ENCODE results near the gene HOXD10.

The HOXD10 gene

GRCh38 chr2:176158855-176159662 is 42.5 kb downstream of the HOXD10 start:
- Histone ChIP-seq H3K27me3 (replicated peaks; ENCODE audit: control insufficient read depth, insufficient read depth, low read length) (peaks cover 1% of the 10 kb centered on the region; the same call in 1 of the 2 replicates), H3K36me3 (ENCODE audit: control insufficient read depth, insufficient read depth, low read length) (no peaks in the 10 kb centered on the region), H3K4me3 (replicated peaks; ENCODE audit: low read depth, low read length) (no peak overlapping the region)
- no peak for DNase-seq (ENCODE audit: extremely low read depth, insufficient read length)
- TF ChIP-seq CTCF (IDR thresholded peaks at IDR 0.05; ENCODE audit: insufficient read depth, low read length, poor library complexity, severe bottlenecking): no peak

GRCh38 chr2:176159663-176160250 is 43.2 kb downstream of the HOXD10 start:
- TF ChIP-seq CTCF (IDR thresholded peaks at IDR 0.05; ENCODE audit: insufficient read depth, low read length, poor library complexity, severe bottlenecking): no peak
- no peak for DNase-seq (ENCODE audit: extremely low read depth, insufficient read length)
- Histone ChIP-seq H3K36me3 (ENCODE audit: control insufficient read depth, insufficient read depth, low read length) (no peaks in the 10 kb centered on the region), H3K4me3 (replicated peaks; ENCODE audit: low read depth, low read length) (no peak overlapping the region), H3K27me3 (replicated peaks; ENCODE audit: control insufficient read depth, insufficient read depth, low read length) (peaks cover 1% of the 10 kb centered on the region; the same call in 1 of the 2 replicates)

- no peak for DNase-seq (ENCODE audit: extremely low read depth, insufficient read length)
- Histone ChIP-seq H3K4me3 (replicated peaks; ENCODE audit: low read depth, low read length) (no peak overlapping the region), H3K27me3 (replicated peaks; ENCODE audit: control insufficient read depth, insufficient read depth, low read length) (peaks cover 1% of the 10 kb centered on the region; the same call in 1 of the 2 replicates), H3K36me3 (ENCODE audit: control insufficient read depth, insufficient read depth, low read length) (no peaks in the 10 kb centered on the region)
- TF ChIP-seq CTCF (IDR thresholded peaks at IDR 0.05; ENCODE audit: insufficient read depth, low read length, poor library complexity, severe bottlenecking): no peak
These were observed 43.8 kb downstream of the HOXD10 start for GRCh38 chr2:176160251-176160985.

DNA sequence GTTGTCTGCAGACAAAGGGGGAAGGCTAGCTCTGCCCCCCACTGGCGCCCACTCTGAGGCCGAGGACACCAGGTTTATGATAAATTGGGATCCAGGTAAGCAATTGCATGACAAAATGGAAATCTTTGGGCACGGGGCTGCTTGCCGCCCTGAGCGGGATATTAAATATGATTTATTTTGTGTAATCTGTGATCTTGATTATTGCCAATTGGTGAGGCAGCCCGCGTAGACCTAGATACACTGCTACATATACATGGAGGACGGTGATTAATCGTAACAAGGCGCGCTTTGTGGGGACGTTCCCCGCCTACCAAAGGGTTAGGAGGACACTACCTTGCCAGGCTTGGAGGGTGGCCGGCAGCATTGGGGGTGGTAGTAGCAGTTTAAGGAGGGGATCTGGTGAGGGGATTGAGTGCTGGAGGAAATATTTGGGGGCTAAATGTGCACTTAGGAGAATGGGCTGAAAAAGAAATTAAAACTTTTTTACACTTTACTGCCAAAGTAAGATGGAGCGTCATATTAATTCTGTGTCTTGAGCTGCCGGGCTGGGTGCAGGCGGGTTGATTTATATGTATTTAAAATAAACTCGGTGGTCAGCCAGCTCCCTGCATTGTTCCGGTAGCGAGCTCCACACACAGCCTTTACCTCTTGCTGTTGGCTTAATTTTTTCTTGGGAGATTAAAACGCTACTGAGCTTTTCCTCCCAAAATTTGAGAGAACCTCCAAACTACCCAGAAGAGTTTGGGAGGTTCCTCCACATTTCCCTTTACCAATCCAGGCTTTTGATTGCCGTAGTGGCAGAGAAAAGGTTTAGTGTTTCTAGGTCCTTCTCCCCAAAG is 44.6 kb downstream of the HOXD10 start:
- no peaks in the 10 kb centered on the region for H3K36me3 ChIP-seq (ENCODE audit: control insufficient read depth, insufficient read depth, low read length)
- peaks cover 1% of the 10 kb centered on the region; the same call in 1 of the 2 replicates for H3K27me3 ChIP-seq (replicated peaks; ENCODE audit: control insufficient read depth, insufficient read depth, low read length)
- no peak for TF ChIP-seq CTCF (IDR thresholded peaks at IDR 0.05; ENCODE audit: insufficient read depth, low read length, poor library complexity, severe bottlenecking)
- no peak overlapping the region for H3K4me3 ChIP-seq (replicated peaks; ENCODE audit: low read depth, low read length)
- DNase-seq (ENCODE audit: extremely low read depth, insufficient read length): no peak

Data from GM06990 (cell line).